GM12874 (cell line): ENCODE results near the gene DPF3.

Source experiments
- CTCF ChIP-seq: IDR thresholded peaks from 2 replicates; pipeline ENCODE4 v1.5.1; 2011; ENCODE audit warnings: low read depth, mild to moderate bottlenecking, control low read depth, low read length, moderate library complexity; ENCODE audit not compliant: insufficient read depth

The DPF3 gene

GRCh38 chr14:72739446-72740405 lies 154.2 kb downstream of the DPF3 start:
- no peak for TF ChIP-seq CTCF

DNA sequence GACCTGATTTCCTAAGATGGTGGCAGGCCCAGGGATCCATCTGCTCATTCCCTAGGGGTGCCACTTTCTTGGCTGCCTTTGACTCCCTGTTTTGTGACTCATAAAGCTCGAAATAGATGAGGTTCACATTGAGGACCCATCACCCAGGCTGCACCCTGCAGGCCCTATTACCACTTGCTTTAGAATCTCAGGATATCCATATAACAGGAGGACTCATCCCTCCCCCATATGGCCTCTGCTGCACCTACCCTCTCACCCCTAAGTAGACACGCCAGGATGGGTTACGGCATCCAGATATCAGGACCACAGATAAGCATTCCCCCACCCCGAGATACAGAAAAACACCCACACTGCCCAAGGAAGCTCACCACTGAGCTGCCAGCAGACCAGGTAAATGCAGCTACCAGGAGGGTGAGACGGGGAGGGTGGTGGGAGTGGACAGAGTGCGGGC lies 155.7 kb downstream of the DPF3 start:
- no peak for TF ChIP-seq CTCF

DNA sequence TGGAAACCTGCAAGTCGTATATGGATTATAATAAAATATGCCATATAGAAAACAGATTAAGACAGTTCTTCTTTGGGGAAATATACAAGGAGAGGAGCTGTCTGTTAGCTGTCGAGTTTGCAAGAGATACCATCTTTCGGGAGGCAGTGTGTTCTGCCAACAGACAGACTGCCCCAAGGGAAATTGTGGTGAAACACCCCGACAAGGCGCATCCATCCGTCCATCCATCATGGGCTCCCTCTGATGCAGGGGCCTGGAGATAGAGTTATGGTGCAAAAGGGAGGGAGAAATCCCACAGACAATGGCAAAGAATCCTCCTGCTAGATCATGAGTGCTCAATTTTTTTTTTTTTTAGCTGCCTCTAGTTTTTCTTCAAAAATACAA lies 156.3 kb downstream of the DPF3 start:
- no peak for TF ChIP-seq CTCF

- no peak for TF ChIP-seq CTCF
These were observed 156.9 kb downstream of the DPF3 start for GRCh38 chr14:72736786-72737559.

GRCh38 chr14:72736308-72736707 lies 157.6 kb downstream of the DPF3 start:
- no peak for TF ChIP-seq CTCF

GRCh38 chr14:72732022-72732780 lies 161.7 kb downstream of the DPF3 start:
- TF ChIP-seq CTCF: no peak
